GM21526 (cell line): ENCODE results near the gene S100A12.

ENCODE experiments used
- ATAC-seq: cut with Tn5 transposase; IDR thresholded peaks from one replicate; pipeline ENCODE4 v1.9.1; 2021; ENCODE audit warnings: moderate library complexity; ENCODE audit not compliant: unreplicated experiment, low FRiP score

S100A12 gene

GRCh38 chr1:153370146-153370545, 5.3 kb downstream of the S100A12 start:
- no peak for ATAC-seq

- ATAC-seq, result no peak
Measured at GRCh38 chr1:153368495-153368894, 6.9 kb downstream of the S100A12 start.

- ATAC-seq, result no peak
Measured at GRCh38 chr1:153367090-153367489, 8.3 kb downstream of the S100A12 start.

GRCh38 chr1:153366261-153366660, 9.2 kb downstream of the S100A12 start:
- ATAC-seq, result no peak

- no peak for ATAC-seq
Measured at GRCh38 chr1:153365696-153366095, 9.7 kb downstream of the S100A12 start.

- ATAC-seq, result no peak
Measured at GRCh38 chr1:153364766-153365666, 10.4 kb downstream of the S100A12 start.

- no peak for ATAC-seq
Measured at GRCh38 chr1:153364156-153364555, 11.3 kb downstream of the S100A12 start.

- ATAC-seq, result no peak
Measured at GRCh38 chr1:153363641-153364040, 11.8 kb downstream of the S100A12 start.

GRCh38 chr1:153362187-153362775, 13.1 kb downstream of the S100A12 start:
- no peak for ATAC-seq

- ATAC-seq, result no peak
Measured at GRCh38 chr1:153361480-153362109, 13.8 kb downstream of the S100A12 start.

GRCh38 chr1:153360592-153361479, 14.6 kb downstream of the S100A12 start:
- no peak for ATAC-seq

- no peak for ATAC-seq
Measured at GRCh38 chr1:153360190-153360589, 15.2 kb downstream of the S100A12 start.

- ATAC-seq, result no peak
Measured at GRCh38 chr1:153359241-153359640, 16.2 kb downstream of the S100A12 start.

GRCh38 chr1:153358691-153358975, 16.8 kb downstream of the S100A12 start:
- ATAC-seq, result no peak

- no peak for ATAC-seq
Measured at GRCh38 chr1:153357853-153358690, 17.3 kb downstream of the S100A12 start, which contains the start of gene S100A9. S100A9 (plus strand) TSS chr1:153357854; CDS start chr1:153358284, 430 bp downstream.

- ATAC-seq, result no peak
Measured at GRCh38 chr1:153357076-153357852, 18.2 kb downstream of the S100A12 start.

GRCh38 chr1:153356392-153357075, 18.9 kb downstream of the S100A12 start:
- no peak for ATAC-seq

- ATAC-seq, result no peak
Measured at GRCh38 chr1:153355445-153356071, 19.9 kb downstream of the S100A12 start.
